ENCODE data around the gene UNC5C. TPM values are rescaled to one million over a fixed set of nuclear protein-coding genes. Genes with fewer than 3 reads are reported as not detected.

UNC5C gene
- total and polyA plus RNA-seq, 2 of the 4 experiments (the other 2 are of a cell fraction) = under 0.01 TPM

DNA sequence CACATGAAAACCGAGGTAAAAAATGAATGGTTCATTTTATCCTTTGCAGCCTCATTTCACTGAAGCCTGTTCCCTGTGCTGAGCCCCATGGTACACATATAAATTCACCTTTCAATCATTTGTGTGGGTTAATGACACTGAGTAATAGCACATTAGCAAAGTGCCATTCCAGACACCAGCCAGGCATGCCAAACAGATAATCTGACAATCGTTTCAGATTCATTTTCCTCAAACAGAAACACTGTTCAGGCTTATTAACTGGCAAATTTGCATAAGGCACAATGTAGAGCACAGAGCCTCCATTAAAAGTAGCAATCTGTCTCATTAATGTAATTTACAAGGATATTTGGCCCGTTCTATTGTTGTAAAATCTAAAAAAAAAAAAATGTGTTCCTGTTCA is 76.2 kb downstream of the UNC5C start:
- Histone ChIP-seq H3K4ac (ENCODE audit: low read depth, low read length) (no peak overlapping the region), H3K23ac (ENCODE audit: low read depth, low read length) (no peak overlapping the region), H2BK120ac (ENCODE audit: low read depth, low read length) (no peak overlapping the region), H2BK15ac (ENCODE audit: low read depth, low read length) (no peak overlapping the region), H4K20me1 (ENCODE audit: insufficient read depth, low read length) (no peaks in the 10 kb centered on the region), H2AK9ac (replicated peaks; ENCODE audit: low read depth, low read length, poor library complexity) (no peak overlapping the region), H3K27me3 (ENCODE audit: control insufficient read depth, insufficient read depth, low read length) (no peaks in the 10 kb centered on the region), H3K4me3 (ENCODE audit: insufficient read depth, low read depth, low read length) (no peak overlapping the region), H4K91ac (ENCODE audit: insufficient read depth, low read depth, low read length) (no peak overlapping the region), H2AFZ (replicated peaks; ENCODE audit: low read length, poor library complexity) (no peak overlapping the region), H3K36me3 (ENCODE audit: control insufficient read depth, insufficient read depth, low read length) (no peaks in the 10 kb centered on the region), H3K9me3 (ENCODE audit: control insufficient read depth, insufficient read depth, low read length) (no peaks in the 10 kb centered on the region), H3K18ac (ENCODE audit: low read depth, low read length) (no peak overlapping the region), H2BK20ac (ENCODE audit: low read depth, low read length) (no peak overlapping the region), H3K56ac (ENCODE audit: extremely low read depth, insufficient read depth, low read length) (no peak overlapping the region), H2AK5ac (ENCODE audit: low read depth, low read length) (no peak overlapping the region), H3K4me1 (ENCODE audit: control insufficient read depth, insufficient read depth, low read length) (no peaks in the 10 kb centered on the region), H3K27ac (ENCODE audit: insufficient read depth, low read length) (no peak overlapping the region), H2BK5ac (ENCODE audit: low read depth, low read length, poor library complexity, severe bottlenecking) (no peak overlapping the region), H3K79me1 (ENCODE audit: low read depth in 1 of 2, low read length in 2 of 2) (no peaks in the 10 kb centered on the region), H3K9me1 (ENCODE audit: insufficient read depth, low read length) (no peaks in the 10 kb centered on the region), H3K14ac (replicated peaks; ENCODE audit: low read depth, low read length) (no peak overlapping the region), H4K8ac (ENCODE audit: low read depth in 2 of 2, low read length in 2 of 2) (no peak overlapping the region), H4K5ac (ENCODE audit: low read depth, low read length) (no peak overlapping the region), H3K4me2 (ENCODE audit: low read depth, low read length) (no peak overlapping the region), H3K9ac (ENCODE audit: low read depth, low read length) (no peak overlapping the region)
- dilution Hi-C loops (cut with HindIII; ENCODE audit: low sequenced_read_pairs, unreplicated experiment) (no loop called here), in situ Hi-C loops (cut with MboI; ENCODE audit: low sequenced_read_pairs) (no loop called here), intact Hi-C loops (cut with micrococcal nuclease) (no loop called here)
- DNase-seq (no peak), ATAC-seq (ENCODE audit: low read depth) (no peak)
- CTCF ChIA-PET = no interaction called here
- no TSS peak for BruUV-seq (replicated peaks)
- no peak for TF ChIP-seq RCOR1 (IDR thresholded peaks at IDR 0.05; ENCODE audit: insufficient replicate concordance, low read length)
- TF ChIP-seq NFE2L2 (IDR thresholded peaks at IDR 0.05; ENCODE audit: low read depth, low read length) = no peak
- no peak for TF ChIP-seq POLR2A (IDR thresholded peaks at IDR 0.05; ENCODE audit: low read depth, low read length)
- no peak for TF ChIP-seq FOS (IDR thresholded peaks at IDR 0.05; ENCODE audit: low read depth, low read length)
- no peak for TF ChIP-seq USF2 (IDR thresholded peaks at IDR 0.05; ENCODE audit: low read depth, low read length)
- no peak for TF ChIP-seq RFX5 (IDR thresholded peaks at IDR 0.05; ENCODE audit: low read depth, low read length)
- no peak for TF ChIP-seq RAD21 (IDR thresholded peaks at IDR 0.05; ENCODE audit: low read length)
- no peak for TF ChIP-seq BHLHE40 (IDR thresholded peaks at IDR 0.05; ENCODE audit: low read depth, low read length)
- TF ChIP-seq SMC3 (IDR thresholded peaks at IDR 0.05; ENCODE audit: low read depth, low read length) = no peak
- no peak for TF ChIP-seq CHD1 (IDR thresholded peaks at IDR 0.05; ENCODE audit: low read depth, low read length)
- TF ChIP-seq CTCF (conservative IDR thresholded peaks at IDR 0.05; ENCODE audit: low read depth, low read length) = no peak
- no peak for TF ChIP-seq MAFK (IDR thresholded peaks at IDR 0.05; ENCODE audit: low read depth, low read length)
- TF ChIP-seq, protein P1, sequence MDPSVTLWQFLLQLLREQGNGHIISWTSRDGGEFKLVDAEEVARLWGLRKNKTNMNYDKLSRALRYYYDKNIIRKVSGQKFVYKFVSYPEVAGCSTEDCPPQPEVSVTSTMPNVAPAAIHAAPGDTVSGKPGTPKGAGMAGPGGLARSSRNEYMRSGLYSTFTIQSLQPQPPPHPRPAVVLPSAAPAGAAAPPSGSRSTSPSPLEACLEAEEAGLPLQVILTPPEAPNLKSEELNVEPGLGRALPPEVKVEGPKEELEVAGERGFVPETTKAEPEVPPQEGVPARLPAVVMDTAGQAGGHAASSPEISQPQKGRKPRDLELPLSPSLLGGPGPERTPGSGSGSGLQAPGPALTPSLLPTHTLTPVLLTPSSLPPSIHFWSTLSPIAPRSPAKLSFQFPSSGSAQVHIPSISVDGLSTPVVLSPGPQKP (IDR thresholded peaks at IDR 0.05; ENCODE audit: borderline replicate concordance, low read depth, low read length) = no peak
- no peak for TF ChIP-seq MXI1 (IDR thresholded peaks at IDR 0.05; ENCODE audit: borderline replicate concordance, low read depth, low read length)
- no peak for TF ChIP-seq MAZ (IDR thresholded peaks at IDR 0.05; ENCODE audit: borderline replicate concordance, low read depth, low read length)
- TF ChIP-seq CEBPB (IDR thresholded peaks at IDR 0.05; ENCODE audit: low read depth, low read length) = no peak
- POLR2A ChIA-PET (ENCODE audit: unreplicated experiment) = no interaction called here
- WGBS, 2 experiments (ENCODE audit: extremely low coverage in 2 of 2, insufficient read length in 1 of 2) = no CpG with 5 or more reads among the region's 3 CpGs
